ENCODE results near the gene AHRR. TPM values are rescaled to one million over a fixed set of nuclear protein-coding genes. Genes with fewer than 3 reads are reported as not detected.
"Not testable (repeated sequence)": the region's sequence is repeated elsewhere in the genome, so short reads cannot be mapped to it uniquely, and the experiment has no call there.

The AHRR gene
- total RNA-seq, 1 experiment from 2014 or later: 2.2 TPM

DNA sequence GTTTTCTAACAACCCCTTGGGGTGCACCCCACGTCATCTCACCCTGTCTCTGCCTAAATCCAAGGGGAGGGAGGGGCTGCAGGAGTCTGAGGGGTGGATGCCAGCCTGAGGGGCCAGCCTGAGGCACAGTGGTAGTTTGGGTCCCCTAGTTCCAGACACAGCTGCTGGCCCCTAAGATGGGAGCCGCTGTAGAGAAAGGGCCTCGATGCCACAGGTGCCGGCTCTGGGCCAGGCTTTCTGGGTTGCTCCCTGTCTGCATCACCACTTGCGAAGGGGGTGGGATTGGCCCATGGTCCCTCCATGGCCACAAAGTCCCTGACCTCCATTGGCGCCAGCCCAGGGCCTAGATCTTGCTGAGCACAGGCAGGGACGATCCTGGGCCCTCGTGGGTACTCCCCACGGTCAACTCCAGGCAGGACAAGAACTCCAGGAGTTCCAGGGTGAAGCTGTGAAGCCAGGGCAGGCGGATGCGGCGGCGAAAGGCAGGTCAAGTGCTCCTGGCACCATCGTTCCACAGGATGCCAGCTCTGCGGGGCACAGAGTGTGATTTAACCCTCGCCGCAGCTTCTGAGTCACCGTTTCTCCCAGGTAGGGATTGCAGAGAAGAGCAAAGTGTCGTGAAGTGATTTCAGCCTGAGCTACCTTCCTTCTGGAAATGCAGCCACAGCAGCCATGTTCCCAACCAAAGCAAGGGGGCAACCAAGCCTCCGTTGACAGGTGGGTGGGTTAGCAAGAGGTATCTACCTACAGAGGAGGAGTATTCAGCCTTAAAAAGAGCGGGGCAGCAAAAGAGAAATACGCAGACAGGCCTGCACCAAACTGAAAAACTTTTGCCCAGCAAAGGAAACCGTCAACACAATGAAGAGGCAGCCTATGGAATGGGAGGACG is 79.9 kb downstream of the AHRR start:
- Histone ChIP-seq H3K4me2 (ENCODE audit: insufficient read depth, insufficient read length, low read length) (no peak overlapping the region), H2BK5ac (ENCODE audit: insufficient read length, low read length) (no peak overlapping the region), H2AK5ac (ENCODE audit: insufficient read length, low read length) (no peak overlapping the region), H3K14ac (ENCODE audit: insufficient read depth, low read length) (0 out of 2 replicates have a peak overlapping the region, but pooled peaks have one; percentile 8), H3K9me3 (ENCODE audit: control insufficient read depth, low read depth, low read length) (no peaks in the 10 kb centered on the region), H2AFZ (ENCODE audit: low read length) (no peak overlapping the region), H3K23ac (ENCODE audit: insufficient read length, low read depth, low read length) (no peak overlapping the region), H4K5ac (ENCODE audit: insufficient read length, low read depth, low read length) (no peak overlapping the region), H3K27ac (ENCODE audit: insufficient read length, low read depth, low read length) (no peak overlapping the region), H3K9ac (ENCODE audit: extremely low read depth, insufficient read length, low read length) (no peak overlapping the region), H3K4me1 (ENCODE audit: insufficient read depth, low read length) (no peaks in the 10 kb centered on the region), H2BK12ac (ENCODE audit: insufficient read length, low read depth, low read length) (peak overlapping the region; percentile 76), H2BK20ac (ENCODE audit: low read depth, low read length, poor library complexity, severe bottlenecking) (no peak overlapping the region), H4K91ac (ENCODE audit: insufficient read length, low read depth, low read length) (peak overlapping the region; percentile 25), H3K79me1 (ENCODE audit: insufficient read depth, low read depth, low read length, poor library complexity, severe bottlenecking) (no peaks in the 10 kb centered on the region), H3T11ph (ENCODE audit: low read length) (no peak overlapping the region), H3K79me2 (ENCODE audit: insufficient read depth, low read length) (no peaks in the 10 kb centered on the region), H4K20me1 (ENCODE audit: control insufficient read depth, insufficient read depth, insufficient read length) (no peaks in the 10 kb centered on the region), H3K4ac (ENCODE audit: low read depth, low read length) (no peak overlapping the region), H3K56ac (ENCODE audit: insufficient read length, low read depth, low read length) (no peak overlapping the region), H2BK15ac (ENCODE audit: low read depth, low read length) (no peak overlapping the region), H3K18ac (ENCODE audit: insufficient read length, low read depth, low read length) (peak overlapping the region; percentile 49), H3K27me3 (ENCODE audit: insufficient read depth, low read length) (no peaks in the 10 kb centered on the region), H3K23me2 (ENCODE audit: insufficient read length, low read depth, low read length, poor library complexity, severe bottlenecking) (no peaks in the 10 kb centered on the region), H4K8ac (replicated peaks; ENCODE audit: insufficient read length, low read depth, low read length) (no peak overlapping the region), H2BK120ac (ENCODE audit: low read depth, low read length, poor library complexity, severe bottlenecking) (no peak overlapping the region)
- DNase-seq: peak; percentile 25
- peaks cover 0 to 8% (median 0%) of the 10 kb centered on the region in 3 experiments; a peak in 2 of 7 replicates for H3K36me3 Mint-ChIP-seq (ENCODE audit: insufficient read depth in 1 of 3, low read depth in 3 of 3)
- no peak overlapping the region for H3K4me3 Mint-ChIP-seq
- peaks cover 0 to 5% of the 10 kb centered on the region in 2 experiments; a peak in 4 of 5 replicates for H3K9me3 Mint-ChIP-seq
- TF ChIP-seq, protein P1, sequence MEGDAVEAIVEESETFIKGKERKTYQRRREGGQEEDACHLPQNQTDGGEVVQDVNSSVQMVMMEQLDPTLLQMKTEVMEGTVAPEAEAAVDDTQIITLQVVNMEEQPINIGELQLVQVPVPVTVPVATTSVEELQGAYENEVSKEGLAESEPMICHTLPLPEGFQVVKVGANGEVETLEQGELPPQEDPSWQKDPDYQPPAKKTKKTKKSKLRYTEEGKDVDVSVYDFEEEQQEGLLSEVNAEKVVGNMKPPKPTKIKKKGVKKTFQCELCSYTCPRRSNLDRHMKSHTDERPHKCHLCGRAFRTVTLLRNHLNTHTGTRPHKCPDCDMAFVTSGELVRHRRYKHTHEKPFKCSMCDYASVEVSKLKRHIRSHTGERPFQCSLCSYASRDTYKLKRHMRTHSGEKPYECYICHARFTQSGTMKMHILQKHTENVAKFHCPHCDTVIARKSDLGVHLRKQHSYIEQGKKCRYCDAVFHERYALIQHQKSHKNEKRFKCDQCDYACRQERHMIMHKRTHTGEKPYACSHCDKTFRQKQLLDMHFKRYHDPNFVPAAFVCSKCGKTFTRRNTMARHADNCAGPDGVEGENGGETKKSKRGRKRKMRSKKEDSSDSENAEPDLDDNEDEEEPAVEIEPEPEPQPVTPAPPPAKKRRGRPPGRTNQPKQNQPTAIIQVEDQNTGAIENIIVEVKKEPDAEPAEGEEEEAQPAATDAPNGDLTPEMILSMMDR (conservative IDR thresholded peaks at IDR 0.05): no peak
- no CpG with 5 or more reads among the region's 24 CpGs for WGBS (ENCODE audit: extremely low coverage, insufficient read length, low lambda C conversion rate)
- H3K27me3 Mint-ChIP-seq (ENCODE audit: low read depth): peaks cover 46% of the 10 kb centered on the region
- no peak overlapping the region for H3K27ac Mint-ChIP-seq
- H3K4me1 Mint-ChIP-seq: peaks cover 12 to 25% of the 10 kb centered on the region in 2 experiments

- not testable (repeated sequence) for H2BK15ac ChIP-seq (ENCODE audit: low read depth, low read length); H3K79me2 ChIP-seq (ENCODE audit: insufficient read depth, low read length); H3K4me3 Mint-ChIP-seq; H2BK20ac ChIP-seq (ENCODE audit: low read depth, low read length, poor library complexity, severe bottlenecking); H3K9ac ChIP-seq (ENCODE audit: extremely low read depth, insufficient read length, low read length); H2BK12ac ChIP-seq (ENCODE audit: insufficient read length, low read depth, low read length); H3K4me1 ChIP-seq (ENCODE audit: insufficient read depth, low read length); H3T11ph ChIP-seq (ENCODE audit: low read length); H2AK5ac ChIP-seq (ENCODE audit: insufficient read length, low read length); H3K79me1 ChIP-seq (ENCODE audit: insufficient read depth, low read depth, low read length, poor library complexity, severe bottlenecking); H3K27me3 ChIP-seq (ENCODE audit: insufficient read depth, low read length); H3K9me3 Mint-ChIP-seq; H3K18ac ChIP-seq (ENCODE audit: insufficient read length, low read depth, low read length); H3K23ac ChIP-seq (ENCODE audit: insufficient read length, low read depth, low read length); H4K91ac ChIP-seq (ENCODE audit: insufficient read length, low read depth, low read length); H2AFZ ChIP-seq (ENCODE audit: low read length); H3K27ac Mint-ChIP-seq; DNase-seq; H3K9me3 ChIP-seq (ENCODE audit: control insufficient read depth, low read depth, low read length); H3K27ac ChIP-seq (ENCODE audit: insufficient read length, low read depth, low read length); H2BK120ac ChIP-seq (ENCODE audit: low read depth, low read length, poor library complexity, severe bottlenecking); H3K14ac ChIP-seq (ENCODE audit: insufficient read depth, low read length); H3K4ac ChIP-seq (ENCODE audit: low read depth, low read length); H4K8ac ChIP-seq (replicated peaks; ENCODE audit: insufficient read length, low read depth, low read length); H4K5ac ChIP-seq (ENCODE audit: insufficient read length, low read depth, low read length); H3K56ac ChIP-seq (ENCODE audit: insufficient read length, low read depth, low read length); H3K4me2 ChIP-seq (ENCODE audit: insufficient read depth, insufficient read length, low read length); H4K20me1 ChIP-seq (ENCODE audit: control insufficient read depth, insufficient read depth, insufficient read length); H3K23me2 ChIP-seq (ENCODE audit: insufficient read length, low read depth, low read length, poor library complexity, severe bottlenecking); H2BK5ac ChIP-seq (ENCODE audit: insufficient read length, low read length); H3K36me3 Mint-ChIP-seq (ENCODE audit: insufficient read depth in 1 of 3, low read depth in 3 of 3)
- Mint-ChIP-seq H3K27me3 (ENCODE audit: low read depth) (peaks cover 49% of the 10 kb centered on the region), H3K4me1 (peaks cover 12 to 25% of the 10 kb centered on the region in 2 experiments)
- no CpG with 5 or more reads among the region's 17 CpGs for WGBS (ENCODE audit: extremely low coverage, insufficient read length, low lambda C conversion rate)
Measured at GRCh38 chr5:402219-402614, 80.7 kb downstream of the AHRR start.
